GM13976 (cell line): Measurements from ENCODE around the gene TNS1.

ENCODE experiments used
- DNase-seq: peaks from one replicate; pipeline ENCODE4 v3.0.0; 2012; ENCODE audit warnings: low spot score
- in situ Hi-C: fragments of 300-500 bp; cut with MboI; formaldehyde crosslinking; loops from one replicate; pipeline ENCODE4 v1.12.0; 2022; ENCODE audit warnings: low sequenced_read_pairs, mixed read lengths, inconsistent platforms; ENCODE audit not compliant: unreplicated experiment
- TF ChIP-seq, protein P1 (sequence below): IDR thresholded peaks from 2 replicates; pipeline ENCODE4 v1.5.1; 2012; ENCODE audit warnings: borderline replicate concordance, mild to moderate bottlenecking; ENCODE audit not compliant: insufficient read depth; ENCODE audit errors: extremely low read depth, missing control alignments, control extremely low read depth

The TNS1 gene

DNA sequence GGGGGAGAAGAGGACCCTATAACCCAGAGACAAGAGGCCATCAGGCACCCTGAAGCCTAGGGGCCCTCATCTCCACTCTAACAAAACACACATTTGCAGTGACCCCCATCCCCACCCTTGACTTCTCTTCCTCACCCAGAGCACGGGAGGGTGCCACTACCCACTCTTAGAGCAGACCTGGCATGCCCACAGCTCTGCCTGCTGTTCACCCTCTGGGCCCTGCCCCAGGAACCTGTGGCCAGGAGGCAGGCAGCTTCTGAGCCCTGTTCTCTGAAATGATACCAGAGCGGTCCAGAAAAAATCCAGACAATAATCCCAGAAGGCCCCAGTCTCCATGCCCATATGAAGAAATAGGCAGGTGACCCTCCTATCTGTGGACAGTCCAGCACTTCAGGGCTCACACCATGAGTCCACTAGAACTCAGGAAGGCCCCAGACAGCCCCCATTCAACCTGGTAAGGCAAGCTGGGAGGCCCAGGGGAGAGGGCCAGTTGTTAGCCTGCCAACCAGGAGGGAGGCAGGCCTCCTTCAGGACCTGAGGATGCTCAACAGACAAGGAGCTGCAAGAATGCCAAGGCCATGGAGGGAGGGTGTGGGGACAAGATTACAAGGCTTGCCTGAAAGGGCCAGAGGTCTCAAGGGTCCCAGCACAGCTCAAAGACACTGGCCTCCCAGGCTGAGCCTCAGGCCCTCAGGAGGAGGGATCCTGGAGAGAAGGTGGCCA is 75.0 kb downstream of the TNS1 start:
- no peak for DNase-seq
- in situ Hi-C loops = no loop called here

GRCh38 chr2:217926801-217927200 is 76.0 kb downstream of the TNS1 start:
- in situ Hi-C loops = no loop called here
- TF ChIP-seq, protein P1, sequence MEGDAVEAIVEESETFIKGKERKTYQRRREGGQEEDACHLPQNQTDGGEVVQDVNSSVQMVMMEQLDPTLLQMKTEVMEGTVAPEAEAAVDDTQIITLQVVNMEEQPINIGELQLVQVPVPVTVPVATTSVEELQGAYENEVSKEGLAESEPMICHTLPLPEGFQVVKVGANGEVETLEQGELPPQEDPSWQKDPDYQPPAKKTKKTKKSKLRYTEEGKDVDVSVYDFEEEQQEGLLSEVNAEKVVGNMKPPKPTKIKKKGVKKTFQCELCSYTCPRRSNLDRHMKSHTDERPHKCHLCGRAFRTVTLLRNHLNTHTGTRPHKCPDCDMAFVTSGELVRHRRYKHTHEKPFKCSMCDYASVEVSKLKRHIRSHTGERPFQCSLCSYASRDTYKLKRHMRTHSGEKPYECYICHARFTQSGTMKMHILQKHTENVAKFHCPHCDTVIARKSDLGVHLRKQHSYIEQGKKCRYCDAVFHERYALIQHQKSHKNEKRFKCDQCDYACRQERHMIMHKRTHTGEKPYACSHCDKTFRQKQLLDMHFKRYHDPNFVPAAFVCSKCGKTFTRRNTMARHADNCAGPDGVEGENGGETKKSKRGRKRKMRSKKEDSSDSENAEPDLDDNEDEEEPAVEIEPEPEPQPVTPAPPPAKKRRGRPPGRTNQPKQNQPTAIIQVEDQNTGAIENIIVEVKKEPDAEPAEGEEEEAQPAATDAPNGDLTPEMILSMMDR = no peak
- DNase-seq = no peak

More for the DNA sequence above, 75.0 kb downstream of the TNS1 start:
- TF ChIP-seq, protein P1 = no peak

GRCh38 chr2:217924346-217924901 is 78.4 kb downstream of the TNS1 start:
- in situ Hi-C loops = no loop called here
- DNase-seq = no peak
- TF ChIP-seq, protein P1 = no peak

DNA sequence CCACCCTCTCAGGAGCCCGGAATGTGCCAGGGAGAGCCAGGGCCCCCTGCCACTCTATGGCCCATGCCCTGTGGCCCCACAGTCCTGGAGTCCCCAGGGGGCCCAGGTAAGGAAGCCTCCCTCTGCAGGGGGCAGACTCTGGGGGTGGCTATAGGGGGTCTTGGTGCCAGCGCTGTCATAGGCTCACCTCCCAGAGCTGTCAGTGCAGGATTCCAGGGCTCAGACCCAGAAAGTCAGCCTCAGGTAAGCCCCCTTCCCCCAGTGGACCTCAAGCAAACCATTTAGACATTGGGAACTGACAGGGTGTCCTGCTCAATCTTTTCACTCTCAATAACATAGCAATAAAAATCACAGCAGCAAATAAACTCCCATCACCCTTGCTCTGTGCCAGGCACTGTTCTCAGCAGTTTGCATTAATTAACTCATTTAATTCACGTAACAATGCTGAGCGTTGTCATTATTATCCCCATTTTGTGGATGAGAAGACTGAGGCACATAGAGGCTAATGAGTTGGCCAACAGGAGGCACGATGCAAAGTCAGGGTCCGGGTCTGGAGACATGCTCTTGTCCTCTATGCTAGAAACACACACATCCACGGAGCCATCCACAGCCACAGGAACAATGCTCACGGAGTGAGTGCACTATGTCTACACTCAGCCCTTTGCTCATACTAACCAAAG is 79.6 kb downstream of the TNS1 start:
- TF ChIP-seq, protein P1 = no peak
- DNase-seq = no peak
- in situ Hi-C loops = no loop called here

GRCh38 chr2:217922101-217923006 is 80.4 kb downstream of the TNS1 start:
- in situ Hi-C loops = no loop called here

More at GRCh38 chr2:217922101-217923006, 80.4 kb downstream of the TNS1 start:
- TF ChIP-seq, protein P1 = no peak
- DNase-seq = no peak
